HepG2 (cell line): ENCODE results near the gene CXCL9. TPM values are rescaled to one million over a fixed set of nuclear protein-coding genes. Genes with fewer than 3 reads are reported as not detected.
A peak's percentile ranks its signal among the peaks of the same experiment; 100 is the strongest.

Source experiments
- ATAC-seq: fragments of 200-7000 bp; cut with Tn5 transposase; 3 replicates; pipeline ENCODE4 v1.9.1; 2020; ENCODE audit warnings: mild to moderate bottlenecking, moderate library complexity
- BruUV-seq: library from RNA; stranded (reverse); fragments of 400-500 nt; replicated peaks from 2 replicates; lab custom pipeline; 2021; lab: Mats Ljungman, UMichigan
- CTCF ChIA-PET: fragments of 300-600 bp; formaldehyde crosslinking; extraction: SDS; loops from one replicate; lab custom pipeline; 2021; ENCODE audit warnings: low total read pairs, inconsistent platforms, low intra/inter-chr PET ratio; lab: Yijun Ruan, JAX
- POLR2A ChIA-PET: fragments of 350-600 bp; sonication (Branson Sonifier 250); formaldehyde crosslinking; loops from one replicate; lab custom pipeline; 2020; ENCODE audit warnings: antibody characterized with exemption, inconsistent platforms; lab: Yijun Ruan, JAX
- DNase-seq: peaks from one replicate; pipeline ENCODE4 v3.0.0-alpha.2; 2015; ENCODE audit warnings: low spot score
- FAIRE-seq: peaks from 3 replicates; lab custom pipeline; 2011; peaks lifted over from hg19 to GRCh38; lab: Jason Lieb, UNC
- H2AFZ ChIP-seq: one replicate; pipeline ENCODE4 v1.6.1; 2011; ENCODE audit warnings: low read length, inconsistent platforms
- H3K27ac ChIP-seq: fragments of 300-600 bp; 3 replicates; pipeline ENCODE4 v1.8.0; 2011; ENCODE audit warnings: mixed run types, mild to moderate bottlenecking, mixed read lengths, low read length, inconsistent platforms; ENCODE audit not compliant: insufficient read depth; ENCODE audit errors: extremely low read length
- H3K27me3 ChIP-seq, 2 experiments: fragments of 200-600 bp in 1 of 2; 2 replicates in 1 of 2; 3 replicates in 1 of 2; pipeline versions ENCODE4 v1.6.0 to v1.8.0; 2011; ENCODE audit warnings: low read length in 2 of 2, mild to moderate bottlenecking in 2 of 2, moderate library complexity in 2 of 2, inconsistent platforms in 1 of 2; ENCODE audit not compliant: insufficient read depth in 2 of 2, control insufficient read depth in 1 of 2
- H3K36me3 ChIP-seq, 2 experiments: fragments of 200-600 bp in 1 of 2; replicated peaks in 1 of 2; 2 replicates in 1 of 2; 3 replicates in 1 of 2; pipeline versions ENCODE4 v1.5.1 to v1.8.0; 2011; ENCODE audit warnings: low read length in 2 of 2, inconsistent platforms in 1 of 2; ENCODE audit not compliant: insufficient read depth in 2 of 2, control insufficient read depth in 1 of 2
- H3K4me1 ChIP-seq: 2 replicates; pipeline ENCODE4 v1.5.1; 2012; ENCODE audit warnings: low read length, inconsistent platforms; ENCODE audit not compliant: insufficient read depth
- H3K4me2 ChIP-seq: 2 replicates; pipeline ENCODE4 v1.6.0; 2011; ENCODE audit warnings: low read depth, low read length, inconsistent platforms
- H3K4me3 ChIP-seq, 3 experiments: fragments of 200-600 bp in 1 of 3; sonication (generic), shearing (Covaris generic) in 1 of 3; replicated peaks in 1 of 3; 2 replicates each; pipeline ENCODE4 v1.5.1; 2011 to 2016; ENCODE audit warnings: low read length in 3 of 3, inconsistent platforms in 2 of 3, low read depth in 2 of 3, mild to moderate bottlenecking in 2 of 3, control low read depth in 1 of 3, mixed read lengths in 1 of 3; ENCODE audit not compliant: insufficient read depth in 1 of 3
- H3K79me2 ChIP-seq: one replicate; pipeline ENCODE4 v1.6.1; 2011; ENCODE audit warnings: low read length, inconsistent platforms; ENCODE audit not compliant: insufficient read depth
- H3K9ac ChIP-seq: 2 replicates; pipeline ENCODE4 v1.6.0; 2011; ENCODE audit warnings: mild to moderate bottlenecking, low read depth, low read length, inconsistent platforms; ENCODE audit not compliant: insufficient read depth
- H3K9me3 ChIP-seq: 2 replicates; pipeline ENCODE4 v1.5.1; 2012; ENCODE audit warnings: mild to moderate bottlenecking, low read length
- H4K20me1 ChIP-seq: 2 replicates; pipeline ENCODE4 v1.6.0; 2011; ENCODE audit warnings: inconsistent platforms, mild to moderate bottlenecking, low read length, moderate library complexity; ENCODE audit not compliant: insufficient read depth
- CBX2 ChIP-seq, 2 experiments: fragments of 200-600 bp in 1 of 2; sonication (generic); formaldehyde crosslinking in 1 of 2; IDR thresholded peaks; 2 replicates each; pipeline versions ENCODE4 v1.7.0 to v1.8.1; 2018 to 2022; ENCODE audit warnings: low read depth in 2 of 2, low read length in 1 of 2, mild to moderate bottlenecking in 1 of 2, missing genetic modification reagents in 1 of 2
- NPAS2 ChIP-seq: sonication (generic); formaldehyde crosslinking; IDR thresholded peaks from 2 replicates; pipeline ENCODE4 v1.8.0; 2022; ENCODE audit warnings: mild to moderate bottlenecking, missing genetic modification reagents, borderline replicate concordance
- PRMT3 ChIP-seq: sonication (generic); formaldehyde crosslinking; IDR thresholded peaks from 2 replicates; pipeline ENCODE4 v1.8.1; 2022; ENCODE audit warnings: low read depth, mild to moderate bottlenecking, moderate library complexity, missing genetic modification reagents, borderline replicate concordance
- SIX1 ChIP-seq: sonication (generic); formaldehyde crosslinking; IDR thresholded peaks from 2 replicates; pipeline ENCODE4 v1.4.0; 2020; ENCODE audit warnings: missing genetic modification reagents, borderline replicate concordance
- TAF1 ChIP-seq: sonication (generic); formaldehyde crosslinking; IDR thresholded peaks from 2 replicates; pipeline ENCODE4 v1.4.0; 2020; ENCODE audit warnings: missing genetic modification reagents
- WGBS: methylation state at CpG from one replicate; pipeline ENCODE4 v1.1.6; 2017; ENCODE audit warnings: low lambda C conversion rate; 5-methylcytosine and 5-hydroxymethylcytosine counted together
- in situ Hi-C: cut with HindIII; loops from 2 replicates; pipeline ENCODE4 v1.10.0; 2017; ENCODE audit warnings: low pct_unique_long_range_greater_than_20kb; ENCODE audit not compliant: extremely low pct_ligation_motif_present
- intact Hi-C: fragments of 100-400 bp; cut with micrococcal nuclease; formaldehyde crosslinking; loops from one replicate; pipeline ENCODE4 v1.10.0; 2022; ENCODE audit not compliant: unreplicated experiment
- polyA plus RNA-seq, 8 experiments: library from polyadenylated mRNA; depleted of rRNA in 3 of 8; stranded (reverse) in 7 of 8; unstranded in 1 of 8; fragments of >200 nt; fragmentation: Illumina TruSeq in 4 of 8; extraction: Trizol in 4 of 8; gene quantifications; 2 replicates each; pipeline versions ENCODE4 v1.2.1 to v1.2.3, GENCODE V29; 2011 to 2016; ENCODE audit warnings: low read depth in 4 of 8, missing spikeins in 1 of 8, mixed read lengths in 1 of 8; ENCODE audit not compliant: insufficient read depth in 1 of 8
- total RNA-seq, 5 experiments: library from RNA; depleted of rRNA; stranded (reverse); fragments of >200 nt; fragmentation: Illumina TruSeq; extraction: Trizol; gene quantifications; 2 replicates each; pipeline ENCODE4 v1.2.3, GENCODE V29; 2016; ENCODE audit warnings: low read depth in 1 of 5
- TF ChIP-seq, protein P1 (sequence below): sonication (generic); formaldehyde crosslinking; IDR thresholded peaks from 2 replicates; pipeline ENCODE4; 2020; ENCODE audit warnings: missing genetic modification reagents, mild to moderate bottlenecking, borderline replicate concordance

CXCL9 gene
- total and polyA plus RNA-seq, 2 of the 13 experiments (the other 11 are each of a cell fraction or from before 2014, with no cell fraction given) = not detected

GRCh38 chr4:76028350-76028765 lies 21.0 kb upstream of the CXCL9 start:
- H3K9me3 ChIP-seq = no peaks in the 10 kb centered on the region
- in situ Hi-C loops (no loop called here), intact Hi-C loops (no loop called here)
- H3K4me2 ChIP-seq = peak overlapping the region; percentile 43; the same call in 1 of the 2 replicates
- no TSS peak for BruUV-seq
- FAIRE-seq (no peak), ATAC-seq (no peak), DNase-seq (no peak)
- no peaks in the 10 kb centered on the region for H3K36me3 ChIP-seq
- H3K4me3 ChIP-seq = no peak overlapping the region
- CTCF ChIA-PET = no interaction called here
- 1% methylated on average over 6 of the region's 6 CpGs for WGBS
- H3K27me3 ChIP-seq = no peaks in the 10 kb centered on the region; a peak in 1 of 5 replicates
- H2AFZ ChIP-seq = peak overlapping the region; percentile 29
- TF ChIP-seq NPAS2 (CRISPR knock-in tag) (no peak), PRMT3 (CRISPR knock-in tag) (no peak), SIX1 (no peak)
- TF ChIP-seq, all 625 proteins: peak for 0
- H3K9ac ChIP-seq = no peak overlapping the region
- no peaks in the 10 kb centered on the region for H4K20me1 ChIP-seq
- POLR2A ChIA-PET = interaction anchor here (0.6 kb wide), 1 partner anchor 1533 kb away, joined by 3 read pairs; no protein-coding TSS in a partner anchor
- no peak overlapping the region for H3K27ac ChIP-seq
- 0 out of 2 replicates have a peak, but pooled peaks cover 4% of the 10 kb centered on the region for H3K4me1 ChIP-seq
- H3K79me2 ChIP-seq = no peaks in the 10 kb centered on the region

DNA sequence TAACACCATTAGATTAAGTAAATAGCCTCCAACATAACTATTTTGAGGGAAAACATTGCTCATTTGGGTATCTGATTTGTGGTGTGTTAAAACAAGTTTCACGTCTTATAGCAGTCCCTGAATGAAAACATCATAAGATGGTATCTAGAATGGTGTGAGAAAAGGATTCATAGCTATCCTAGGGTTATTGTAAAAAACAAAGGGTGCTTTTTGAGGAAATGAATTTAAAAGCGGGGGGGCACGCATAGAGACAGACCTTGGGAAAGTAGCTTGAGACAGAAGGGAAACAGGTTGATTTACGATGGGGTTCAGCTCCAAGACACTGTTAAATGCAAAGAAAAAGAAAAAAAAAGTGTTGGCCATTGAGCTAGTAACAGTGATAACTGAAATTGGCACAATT lies 16.8 kb upstream of the CXCL9 start:
- FAIRE-seq = no peak
- H3K36me3 ChIP-seq = no peaks in the 10 kb centered on the region
- POLR2A ChIA-PET = no interaction called here
- TF ChIP-seq TAF1 (CRISPR knock-in tag) = no peak
- no peak for TF ChIP-seq CBX2 (IDR thresholded peaks at IDR 0.05; ENCODE audit: low read depth, low read length)
- TF ChIP-seq CBX2 (CRISPR knock-in tag; IDR thresholded peaks at IDR 0.05; ENCODE audit: low read depth) = no peak
- TF ChIP-seq, protein P1, sequence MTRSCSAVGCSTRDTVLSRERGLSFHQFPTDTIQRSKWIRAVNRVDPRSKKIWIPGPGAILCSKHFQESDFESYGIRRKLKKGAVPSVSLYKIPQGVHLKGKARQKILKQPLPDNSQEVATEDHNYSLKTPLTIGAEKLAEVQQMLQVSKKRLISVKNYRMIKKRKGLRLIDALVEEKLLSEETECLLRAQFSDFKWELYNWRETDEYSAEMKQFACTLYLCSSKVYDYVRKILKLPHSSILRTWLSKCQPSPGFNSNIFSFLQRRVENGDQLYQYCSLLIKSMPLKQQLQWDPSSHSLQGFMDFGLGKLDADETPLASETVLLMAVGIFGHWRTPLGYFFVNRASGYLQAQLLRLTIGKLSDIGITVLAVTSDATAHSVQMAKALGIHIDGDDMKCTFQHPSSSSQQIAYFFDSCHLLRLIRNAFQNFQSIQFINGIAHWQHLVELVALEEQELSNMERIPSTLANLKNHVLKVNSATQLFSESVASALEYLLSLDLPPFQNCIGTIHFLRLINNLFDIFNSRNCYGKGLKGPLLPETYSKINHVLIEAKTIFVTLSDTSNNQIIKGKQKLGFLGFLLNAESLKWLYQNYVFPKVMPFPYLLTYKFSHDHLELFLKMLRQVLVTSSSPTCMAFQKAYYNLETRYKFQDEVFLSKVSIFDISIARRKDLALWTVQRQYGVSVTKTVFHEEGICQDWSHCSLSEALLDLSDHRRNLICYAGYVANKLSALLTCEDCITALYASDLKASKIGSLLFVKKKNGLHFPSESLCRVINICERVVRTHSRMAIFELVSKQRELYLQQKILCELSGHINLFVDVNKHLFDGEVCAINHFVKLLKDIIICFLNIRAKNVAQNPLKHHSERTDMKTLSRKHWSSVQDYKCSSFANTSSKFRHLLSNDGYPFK (CRISPR knock-in tag) = no peak
- no peak overlapping the region for H3K4me3 ChIP-seq
- no TSS peak for BruUV-seq
- H3K9ac ChIP-seq = no peak overlapping the region
- H3K9me3 ChIP-seq = no peaks in the 10 kb centered on the region
- intact Hi-C loops = no loop called here
- DNase-seq = no peak
- in situ Hi-C loops = no loop called here
- no peak overlapping the region for H3K27ac ChIP-seq
- no peaks in the 10 kb centered on the region for H4K20me1 ChIP-seq
- CTCF ChIA-PET = no interaction called here
- WGBS = 51% methylated on average over 4 of the region's 4 CpGs
- no peaks in the 10 kb centered on the region for H3K79me2 ChIP-seq
- no peak for ATAC-seq
- H3K27me3 ChIP-seq = no peaks in the 10 kb centered on the region; a peak in 1 of 5 replicates
- no peak overlapping the region for H3K4me2 ChIP-seq
- H3K4me1 ChIP-seq = 0 out of 2 replicates have a peak, but pooled peaks cover 4% of the 10 kb centered on the region
- H2AFZ ChIP-seq = no peak overlapping the region
